NCI-H69 (cell line): ENCODE results near the gene RASA1.
A peak's percentile ranks its signal among the peaks of the same experiment; 100 is the strongest.
"Not testable (repeated sequence)": the region's sequence is repeated elsewhere in the genome, so short reads cannot be mapped to it uniquely, and the experiment has no call there.

ENCODE experiments used
- DNase-seq: peaks from one replicate; lab custom pipeline; 2025; lab: John Stamatoyannopoulos, UW

Gene RASA1

DNA sequence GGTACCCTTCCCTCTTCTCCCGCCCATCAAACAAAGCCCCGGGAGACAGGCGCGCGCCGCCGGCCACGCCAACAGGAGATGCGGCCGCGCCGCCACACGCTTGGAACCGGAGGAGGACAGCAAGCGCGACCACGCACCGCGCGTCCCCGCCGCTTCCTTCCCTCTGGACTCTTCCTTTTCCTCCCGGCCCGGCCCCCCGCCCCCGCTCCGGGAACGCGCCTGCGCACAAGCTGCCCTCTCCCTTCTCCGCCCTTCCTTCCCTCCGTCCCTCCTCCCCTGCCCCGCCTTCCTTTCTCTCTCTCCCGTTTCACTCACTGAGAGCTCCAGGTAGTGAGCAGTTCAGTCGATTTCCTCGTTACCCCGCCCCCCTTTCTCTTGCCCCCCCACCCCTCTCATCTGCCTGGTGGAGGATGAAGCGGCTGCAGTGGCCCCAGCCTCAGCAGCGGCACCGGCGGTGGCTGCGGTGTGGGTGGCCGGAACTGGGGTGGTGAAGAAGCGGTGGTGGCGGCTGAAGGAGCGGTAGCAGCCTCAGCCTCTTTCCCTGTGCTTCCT lies at the start of gene RASA1:
Gene RASA1 (plus strand): TSS at position 310 of the 552 bp plus-strand sequence. CDS start 569 bp downstream, outside the sequence.
- DNase-seq, result peak; percentile 99

DNA sequence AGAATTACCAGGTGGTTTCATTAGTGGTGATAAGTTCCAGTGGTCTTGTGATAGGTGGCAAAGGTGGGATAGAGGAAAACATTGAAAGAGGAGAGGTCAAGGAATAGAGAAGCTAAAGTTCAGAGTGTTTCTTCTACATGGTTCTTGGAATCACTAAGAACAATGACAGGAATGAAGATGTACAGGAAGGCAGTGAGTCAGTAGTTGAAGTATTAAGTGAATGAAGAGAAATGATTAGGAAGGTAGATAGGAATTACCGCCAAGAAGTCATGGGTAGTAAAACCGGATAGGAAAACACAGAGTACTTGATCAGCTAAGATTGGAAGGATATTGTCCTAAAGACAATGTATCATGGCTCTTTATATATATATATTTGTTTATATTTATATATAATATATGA lies 37.9 kb upstream of the RASA1 start:
- no peak for DNase-seq

DNA sequence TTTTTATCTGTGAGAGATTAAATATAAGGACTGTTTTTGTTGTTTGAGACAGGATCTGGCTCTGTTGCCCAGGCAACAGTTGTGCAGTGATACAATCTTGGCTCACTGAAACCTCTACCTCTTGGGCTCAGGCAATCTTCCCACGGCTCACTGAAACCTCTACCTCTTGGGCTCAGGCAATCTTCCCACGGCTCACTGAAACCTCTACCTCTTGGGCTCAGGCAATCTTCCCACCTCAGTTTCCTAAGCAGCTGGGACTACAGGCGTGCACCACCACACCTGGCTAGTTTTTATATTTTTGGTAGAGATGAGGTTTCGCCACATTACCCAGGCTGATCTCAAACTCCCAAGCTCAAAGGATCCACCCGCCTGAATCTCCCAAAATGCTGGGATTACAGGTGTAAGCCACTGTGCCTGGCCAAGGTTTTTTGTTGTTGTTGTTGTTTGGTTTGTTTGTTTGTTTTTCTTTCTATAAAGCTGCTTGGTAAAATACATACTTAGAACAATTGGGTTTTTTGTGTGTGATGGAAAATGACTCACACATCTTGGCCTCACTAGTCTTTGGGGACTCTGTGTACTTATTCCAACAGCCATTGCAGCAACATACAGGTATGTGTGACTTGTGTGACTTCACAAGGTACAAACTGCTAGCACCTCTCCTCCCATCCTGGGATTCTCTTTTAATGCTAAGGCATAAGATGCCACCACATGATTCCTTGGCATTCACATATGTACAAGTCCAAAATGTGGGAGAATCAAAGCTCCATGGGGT lies 36.5 kb upstream of the RASA1 start:
- no peak for DNase-seq

DNA sequence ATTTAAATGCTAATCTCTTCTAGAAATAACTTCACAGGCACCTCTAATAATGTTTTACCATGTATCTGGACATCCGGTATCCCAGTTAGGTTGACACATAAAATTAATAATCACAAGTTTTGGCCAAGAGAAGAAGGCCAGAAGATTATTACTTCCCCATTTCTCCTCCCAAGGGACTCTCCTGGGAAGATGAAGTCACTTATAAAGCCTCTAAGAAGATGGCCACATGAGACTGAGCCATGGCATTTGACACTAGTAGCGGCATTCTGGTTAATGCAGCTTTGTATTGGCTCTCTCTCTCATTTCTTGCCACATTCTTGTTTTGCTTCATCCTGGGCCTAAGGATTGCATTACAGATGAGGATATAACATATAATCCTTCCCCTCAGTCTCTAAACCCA lies 34.5 kb upstream of the RASA1 start:
- no peak for DNase-seq

DNA sequence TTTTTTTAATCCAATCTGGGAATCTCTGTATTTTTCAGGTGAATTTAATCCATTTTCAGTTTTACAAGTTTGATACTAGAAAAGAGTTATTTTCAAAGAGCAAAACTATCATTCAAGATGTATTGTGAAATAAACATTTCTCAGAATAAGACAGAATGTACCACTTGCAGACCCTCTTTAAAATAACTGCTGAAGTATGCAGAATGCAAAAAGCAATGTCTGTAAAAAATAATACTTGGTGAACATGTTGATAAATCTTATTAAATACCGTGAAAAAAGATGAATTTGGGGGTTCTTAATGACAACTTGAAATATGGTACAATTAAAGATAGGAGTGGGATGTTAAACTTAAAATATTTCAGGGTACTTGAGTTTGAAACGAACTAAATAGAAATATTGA lies 26.1 kb upstream of the RASA1 start:
- no peak for DNase-seq

DNA sequence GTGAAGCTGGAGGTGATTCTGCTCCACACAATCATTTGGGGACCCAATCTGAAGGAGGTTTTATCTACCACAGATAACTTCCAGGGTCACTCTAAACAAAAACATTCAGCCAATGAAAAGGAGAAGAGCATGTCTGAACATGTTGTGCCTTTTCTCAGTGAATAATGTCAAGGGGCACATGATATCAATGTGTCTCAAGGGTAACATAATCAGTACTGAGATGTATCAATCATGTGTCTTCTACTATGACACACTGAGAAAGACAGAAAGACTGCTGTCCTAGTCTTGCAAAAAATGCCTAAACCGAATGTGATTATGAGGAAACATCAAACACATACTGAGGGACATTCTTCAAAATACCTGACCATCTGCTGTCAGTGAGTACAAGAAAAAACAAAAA lies 25.4 kb upstream of the RASA1 start:
- DNase-seq, result no peak

DNA sequence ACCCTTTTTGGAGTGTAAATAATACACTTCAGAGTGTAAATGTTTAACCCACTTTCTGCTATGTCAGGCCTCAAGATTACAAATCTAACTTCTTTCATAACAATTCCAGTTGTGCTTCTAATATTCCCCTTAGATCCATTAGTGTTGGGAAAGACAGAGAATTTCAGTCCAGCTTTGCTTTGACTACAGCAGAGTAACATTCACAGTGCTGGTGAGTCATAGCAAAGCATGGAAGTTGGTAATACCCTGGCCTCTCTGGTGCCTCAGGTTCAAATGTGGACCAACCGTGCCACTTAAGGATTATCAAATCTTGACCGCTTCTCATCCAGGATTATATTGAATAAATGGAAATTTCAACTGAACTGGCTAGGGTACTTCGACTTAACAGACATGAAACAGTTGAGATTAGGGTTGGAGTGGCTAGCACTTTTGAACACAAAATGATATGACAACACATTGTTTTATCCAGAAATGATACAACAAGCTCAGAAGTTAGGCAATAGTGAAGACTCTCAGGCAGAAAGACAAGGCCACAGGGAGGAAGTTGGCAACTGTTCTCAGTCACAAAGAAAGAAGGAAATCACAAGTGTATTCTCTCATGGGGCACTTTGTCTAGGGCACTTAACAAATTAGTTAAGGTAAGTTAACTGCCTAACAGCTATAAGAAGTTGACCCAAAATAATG lies 24.4 kb upstream of the RASA1 start:
- DNase-seq, result no peak

DNA sequence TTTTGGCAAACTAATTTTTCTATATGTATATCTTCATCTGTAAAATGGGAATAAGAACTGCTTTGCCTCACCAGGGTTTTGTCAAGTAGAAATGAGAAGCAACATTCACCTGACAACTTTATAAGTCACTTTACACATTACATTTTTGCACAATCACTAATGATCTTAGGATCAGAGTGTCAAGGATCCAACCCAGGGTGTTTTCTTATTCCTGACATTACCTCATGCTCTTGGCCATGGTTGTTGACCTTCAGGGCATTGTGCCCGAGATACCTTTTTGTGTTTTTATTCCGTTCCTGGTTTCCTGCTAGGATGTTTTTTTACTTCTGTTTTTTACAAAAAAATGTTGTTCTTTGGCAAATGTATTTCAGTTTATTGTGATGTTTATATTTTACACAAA lies 22.2 kb upstream of the RASA1 start:
- no peak for DNase-seq

DNA sequence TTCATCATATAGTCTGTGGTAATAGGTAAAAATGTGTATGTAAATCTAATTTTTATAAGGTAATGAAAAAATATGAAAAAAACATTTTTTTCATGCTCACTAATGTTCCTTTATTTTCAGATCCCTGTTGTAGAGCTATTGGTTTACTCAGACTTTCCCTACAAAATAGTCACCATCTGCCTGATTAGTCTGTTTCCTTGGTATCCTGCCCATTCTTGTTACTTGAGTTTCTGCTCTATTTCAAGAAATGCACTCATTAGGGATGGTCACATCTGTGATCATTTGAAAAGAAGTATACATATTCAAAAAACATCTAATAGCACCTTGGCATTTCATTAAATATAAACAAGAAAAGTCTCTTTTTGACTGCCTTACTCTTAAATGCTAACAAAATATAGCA lies 21.6 kb upstream of the RASA1 start:
- DNase-seq, result peak; percentile 18

DNA sequence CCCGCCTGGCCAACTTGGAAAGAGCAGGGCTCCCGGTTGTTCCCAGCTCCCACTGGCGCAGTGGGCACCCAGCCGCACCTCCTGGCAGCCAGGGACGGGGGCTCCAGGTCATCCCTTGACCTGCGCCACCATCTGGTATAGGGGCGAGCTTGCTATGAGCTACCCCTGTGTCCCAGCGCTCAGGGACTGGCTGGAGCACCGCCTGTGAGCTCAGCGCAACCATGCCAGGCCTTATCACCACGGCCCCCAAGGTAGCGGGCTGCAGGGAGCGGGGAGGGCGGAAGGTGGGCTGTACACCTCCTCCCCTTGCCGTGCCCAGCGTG lies 15.4 kb upstream of the RASA1 start:
- no peak for DNase-seq

DNA sequence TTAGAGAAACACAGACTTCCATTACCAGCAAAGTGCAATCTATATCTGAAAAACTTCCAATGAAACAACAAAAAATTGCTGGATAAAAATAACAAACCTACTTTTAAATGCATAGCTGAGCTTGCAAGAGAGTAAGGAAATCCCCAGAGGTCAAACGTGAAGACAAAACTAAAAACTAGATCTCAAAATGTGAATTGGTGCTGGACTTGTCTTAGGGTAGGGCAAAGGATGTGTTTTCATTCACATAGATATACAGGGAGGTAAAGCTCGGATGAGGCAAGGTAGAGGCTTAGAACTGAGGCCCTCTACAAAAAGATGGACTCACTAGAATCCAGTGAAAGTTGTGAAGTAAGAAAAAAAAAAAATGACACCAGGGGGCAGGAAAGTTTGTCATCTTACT lies 13.6 kb upstream of the RASA1 start:
- no peak for DNase-seq

DNA sequence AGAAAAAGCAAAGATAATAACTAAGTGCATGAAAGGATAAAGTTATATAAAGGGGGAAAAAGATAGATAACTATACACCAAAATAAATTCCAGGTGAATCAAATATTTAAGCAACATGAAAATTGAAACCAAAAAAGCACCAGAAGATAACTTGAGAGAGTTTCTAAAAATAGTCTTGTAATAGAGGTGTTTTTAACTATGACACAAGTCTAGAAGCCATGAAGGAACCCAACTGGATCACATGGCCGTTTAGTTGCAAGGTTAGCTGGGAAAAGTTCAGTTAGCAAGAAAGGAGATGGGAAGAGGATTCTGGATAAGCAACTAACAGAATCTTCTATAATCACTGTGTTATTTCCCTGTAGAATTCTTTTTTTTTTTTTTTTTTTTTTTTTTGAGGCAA lies 9.2 kb upstream of the RASA1 start:
- DNase-seq, result no peak

DNA sequence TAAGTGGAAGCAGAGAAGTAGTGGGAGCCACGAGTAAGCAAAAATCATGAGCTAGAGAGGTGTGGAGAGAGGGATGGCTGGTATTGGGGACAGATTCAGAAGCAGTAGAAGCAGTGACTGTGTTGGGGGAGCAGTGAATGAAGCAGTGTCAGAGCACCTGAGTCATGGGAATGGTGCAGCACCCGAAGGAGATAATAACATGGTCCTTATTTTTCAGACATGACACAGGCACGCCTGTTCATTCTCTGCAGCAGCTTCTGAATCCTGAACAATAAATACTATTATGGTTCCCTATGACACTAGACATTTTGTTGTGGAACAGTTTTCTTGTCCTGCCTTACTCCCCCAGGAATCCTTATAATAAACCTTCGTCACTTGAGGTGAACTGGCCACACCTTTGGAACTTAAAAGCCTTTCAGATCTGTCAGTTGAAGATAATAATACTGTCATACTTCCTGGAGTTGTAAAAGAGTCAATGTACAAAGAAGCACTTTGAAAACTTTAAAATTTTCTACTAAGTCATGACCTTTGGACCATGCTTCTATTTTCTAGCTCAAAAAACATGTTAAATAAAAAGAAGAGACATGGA lies 7.0 kb upstream of the RASA1 start:
- no peak for DNase-seq

DNA sequence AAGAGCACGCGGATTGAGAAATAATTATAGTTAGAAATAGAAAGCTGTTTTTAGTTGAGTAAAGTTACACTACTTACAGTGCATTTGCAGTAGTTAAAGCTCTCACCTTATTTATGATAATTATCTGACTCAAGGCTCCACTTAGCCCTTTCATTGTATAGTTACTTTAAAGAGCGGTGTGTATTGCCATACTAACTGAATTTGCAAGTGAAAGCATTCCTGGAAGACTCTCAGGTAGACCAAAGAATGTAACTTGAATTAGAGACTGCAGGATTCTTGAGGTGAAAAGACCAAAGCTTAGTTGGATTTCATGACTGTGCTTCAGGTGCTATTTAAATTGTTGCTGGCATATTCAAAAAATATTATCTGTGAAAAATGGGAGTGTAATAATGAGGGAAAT lies 4.2 kb upstream of the RASA1 start:
- no peak for DNase-seq

DNA sequence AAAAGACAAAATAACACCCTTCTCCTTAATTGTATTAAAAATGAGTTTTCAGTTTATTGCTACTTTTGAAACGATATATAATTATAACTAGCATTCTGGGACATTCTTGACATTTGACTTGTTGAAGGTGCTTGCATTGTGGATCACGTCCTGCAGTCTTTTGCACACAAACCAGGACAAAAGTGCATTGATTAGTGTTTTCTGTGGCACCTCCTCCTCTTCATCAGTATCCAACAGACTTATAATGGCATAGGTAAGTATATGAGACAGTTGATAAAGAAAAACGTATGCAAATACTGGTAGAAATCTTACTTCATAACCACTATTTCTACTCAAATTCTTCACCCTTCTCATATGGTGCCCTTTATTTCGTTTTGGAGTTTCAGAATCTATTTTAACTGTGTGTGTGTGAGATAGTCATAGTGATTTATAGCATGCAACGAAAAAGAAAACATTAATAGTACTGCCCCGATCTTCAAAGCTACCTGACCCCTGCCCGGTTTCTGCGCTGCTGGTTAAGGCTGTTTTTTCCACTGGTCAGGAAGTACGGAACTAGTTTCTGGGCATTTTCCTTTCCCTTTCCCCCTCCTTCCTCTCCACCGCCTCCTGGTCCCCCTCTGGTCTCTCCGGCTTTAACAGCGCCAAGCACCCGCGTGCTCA lies 639 bp upstream of the RASA1 start:
- peak; percentile 52 for DNase-seq

DNA sequence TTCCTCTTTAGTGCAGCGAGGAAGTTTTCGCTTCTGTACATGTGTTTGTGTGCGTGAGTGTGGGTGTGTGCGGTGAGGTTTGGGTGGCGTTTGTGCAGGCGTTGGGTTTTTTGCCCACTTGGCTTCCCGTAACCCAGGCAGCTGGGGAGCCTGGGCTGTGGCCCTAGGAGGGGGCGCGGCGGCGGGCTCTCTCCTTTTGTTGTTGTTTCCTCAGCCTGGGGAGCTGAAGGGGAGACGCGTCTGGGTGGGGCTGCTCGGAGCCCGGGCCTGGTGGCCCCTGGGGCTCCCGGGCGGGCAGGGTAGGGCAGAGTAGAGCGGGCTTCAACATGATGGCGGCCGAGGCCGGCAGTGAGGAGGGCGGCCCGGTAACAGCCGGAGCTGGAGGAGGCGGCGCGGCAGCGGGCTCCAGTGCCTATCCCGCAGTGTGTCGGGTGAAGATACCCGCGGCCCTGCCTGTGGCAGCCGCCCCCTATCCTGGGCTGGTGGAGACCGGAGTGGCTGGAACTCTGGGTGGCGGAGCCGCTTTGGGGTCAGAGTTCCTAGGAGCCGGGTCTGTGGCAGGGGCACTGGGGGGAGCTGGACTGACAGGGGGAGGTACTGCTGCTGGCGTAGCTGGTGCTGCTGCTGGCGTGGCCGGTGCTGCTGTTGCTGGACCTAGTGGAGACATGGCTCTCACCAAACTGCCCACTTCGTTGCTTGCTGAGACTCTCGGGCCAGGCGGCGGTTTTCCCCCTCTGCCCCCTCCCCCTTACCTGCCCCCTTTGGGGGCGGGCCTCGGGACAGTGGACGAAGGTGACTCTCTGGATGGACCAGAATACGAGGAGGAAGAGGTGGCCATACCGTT lies 665 bp downstream of the RASA1 start:
- peak; percentile 89 for DNase-seq

DNA sequence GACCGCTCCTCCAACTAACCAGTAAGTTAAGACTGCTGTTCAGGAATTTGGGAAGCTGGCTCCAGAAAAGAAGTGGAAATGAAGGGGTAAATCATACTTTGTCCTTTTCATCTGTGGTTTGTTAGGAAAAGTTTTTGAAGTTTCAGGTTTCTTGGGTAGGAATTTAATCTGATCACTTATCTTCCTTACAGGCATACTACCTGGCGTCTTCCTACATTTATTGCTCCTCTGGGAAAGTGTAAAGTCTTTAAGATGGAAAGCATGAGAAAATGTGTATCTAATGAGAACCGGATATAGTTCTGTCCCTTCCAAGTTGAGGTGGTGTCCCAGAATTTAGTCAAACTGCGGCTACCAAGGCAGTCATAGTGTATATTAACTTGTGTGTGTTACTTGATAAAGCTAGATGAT lies 1.3 kb downstream of the RASA1 start:
- DNase-seq, result peak; percentile 22

DNA sequence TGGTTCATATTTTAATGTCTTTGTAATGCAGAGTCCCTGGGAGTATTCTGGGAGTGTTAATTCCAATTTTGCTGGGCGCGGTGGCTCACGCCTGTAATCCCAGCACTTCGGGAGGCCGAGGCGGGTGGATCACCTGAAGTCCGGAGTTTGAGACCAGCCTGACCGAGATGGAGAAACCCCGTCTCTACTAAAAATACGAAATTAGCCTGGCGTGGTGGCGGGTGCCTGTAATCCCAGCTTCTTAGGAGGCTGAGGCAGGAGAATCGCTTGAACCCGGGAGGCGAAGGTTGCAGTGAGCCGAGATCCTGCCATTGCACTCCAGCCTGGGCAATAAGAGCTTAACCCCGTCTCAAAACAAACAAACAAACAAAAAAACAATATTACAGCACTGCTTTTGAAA lies 3.2 kb downstream of the RASA1 start:
- not testable (repeated sequence) for DNase-seq

DNA sequence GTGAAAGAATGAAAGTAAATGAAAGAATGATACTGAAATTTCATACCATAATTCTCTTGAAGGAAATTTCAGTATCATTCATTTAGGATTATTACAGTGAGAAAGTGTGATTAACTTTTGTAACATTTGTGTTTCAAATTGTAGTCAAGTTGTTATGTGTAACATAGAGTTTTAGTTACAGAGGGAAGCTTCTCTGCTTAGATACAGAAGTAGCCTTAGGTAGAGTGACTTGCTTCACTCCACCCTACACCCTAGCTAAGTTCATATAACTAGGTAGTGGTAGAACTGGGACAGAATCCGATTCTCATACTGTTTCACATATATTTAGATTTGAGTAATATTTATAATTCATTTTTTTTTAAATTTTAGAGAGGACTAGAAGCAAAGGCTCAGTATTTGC lies 9.0 kb downstream of the RASA1 start:
- DNase-seq, result no peak

DNA sequence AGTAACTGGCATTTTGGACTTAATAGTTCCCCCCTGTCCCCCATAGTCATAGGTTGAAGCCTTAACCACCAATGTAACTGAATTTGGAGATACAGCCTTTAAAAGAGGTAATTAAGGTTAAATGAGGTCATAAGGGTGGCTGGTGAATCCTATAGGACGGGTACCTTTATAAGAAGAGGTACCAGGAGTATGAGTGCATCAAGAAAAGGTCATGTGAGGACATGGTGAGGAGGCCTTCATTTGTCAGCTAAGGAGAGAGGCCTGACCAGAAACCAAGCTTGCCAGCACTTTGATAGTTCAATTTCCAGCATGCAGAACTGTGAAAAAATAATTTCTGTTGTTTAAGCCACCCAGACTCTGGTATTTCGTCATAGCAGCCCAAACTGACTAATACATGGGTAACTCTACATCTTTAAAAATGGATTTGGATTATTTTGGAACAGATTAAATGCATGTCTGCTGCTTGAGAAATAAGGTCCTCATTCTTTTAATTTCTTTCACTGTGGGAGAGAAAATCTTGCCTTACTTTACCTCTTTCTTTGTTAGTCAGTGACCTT lies 9.7 kb downstream of the RASA1 start:
- no peak for DNase-seq

DNA sequence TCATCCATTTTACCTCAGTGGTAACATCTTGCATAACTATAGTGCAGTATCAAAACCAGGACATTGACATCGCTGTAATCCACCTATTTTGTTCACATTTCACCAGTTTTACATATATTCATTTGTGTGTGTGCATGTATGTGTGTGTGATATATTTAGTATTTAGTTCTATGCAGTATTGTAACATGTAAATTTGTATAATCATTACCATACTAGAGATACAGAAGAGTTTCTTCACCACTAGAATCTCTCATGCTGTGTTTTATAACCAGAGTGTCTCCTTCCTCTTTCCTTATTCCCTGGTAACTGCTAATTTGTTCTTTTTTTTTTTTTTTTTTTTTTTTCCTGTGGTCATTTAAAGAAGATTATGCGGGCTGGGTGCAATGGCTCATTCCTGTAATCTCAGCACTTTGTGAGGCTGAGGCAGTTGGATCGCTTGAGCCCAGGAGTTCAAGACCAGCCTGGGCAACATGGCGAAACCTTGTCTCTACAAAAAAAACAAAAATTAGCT lies 11.0 kb downstream of the RASA1 start:
- no peak for DNase-seq
